Right lobe of liver (tissue), 4 donors: ENCODE data around the gene DDX10.

ENCODE experiments used
- CTCF ChIP-seq, 4 donors: fragments of 200-600 bp in 3 of 4; fragments of 450-650 bp in 1 of 4; IDR thresholded peaks; one replicate each; pipeline versions ENCODE4 v1.5.1 to v1.8.0; 2016 to 2022; ENCODE audit warnings: antibody characterized with exemption in 4 of 4, mild to moderate bottlenecking in 2 of 4
- POLR2A ChIP-seq: fragments of 450-650 bp; IDR thresholded peaks from one replicate; pipeline ENCODE4 v1.6.1; 2017; ENCODE audit warnings: antibody characterized with exemption, mild to moderate bottlenecking
- donor health status: DM: no; HTN: no; CAD: no.
- donor health status: DM: no; HTN: no; CAD: no.
- donor health status: DM: no; HTN: yes; CAD: no.

GRCh38 chr11:108694846-108695245, 30.0 kb downstream of the DDX10 start:
- no peak for TF ChIP-seq CTCF (IDR thresholded peaks at IDR 0.05)
- no peak for TF ChIP-seq POLR2A
